GM23338 (cell line): ENCODE results near the gene OR5T3. TPM values are rescaled to one million over a fixed set of nuclear protein-coding genes. Genes with fewer than 3 reads are reported as not detected.
"Not testable (repeated sequence)": the region's sequence is repeated elsewhere in the genome, so short reads cannot be mapped to it uniquely, and the experiment has no call there.

Source experiments
- ATAC-seq: fragments of 200-7000 bp; cut with Tn5 transposase; 3 replicates; pipeline ENCODE4 v1.9.1; 2020
- DNase-seq: peaks from one replicate; pipeline ENCODE4 v3.0.0-alpha.2; 2015; ENCODE audit warnings: low spot score
- H2AFZ ChIP-seq: fragments of 200-600 bp; sonication (generic); 2 replicates; pipeline ENCODE4 v1.8.0; 2016; ENCODE audit warnings: antibody characterized with exemption, mild to moderate bottlenecking, moderate library complexity
- H3F3A ChIP-seq: fragments of 200-600 bp; sonication (generic); replicated peaks from 2 replicates; pipeline ENCODE4 v1.8.0; 2017; ENCODE audit warnings: antibody characterized with exemption, mixed run types, low read depth
- H3K27ac ChIP-seq: fragments of 200-600 bp; sonication (generic); 2 replicates; pipeline ENCODE4 v1.6.1; 2016; ENCODE audit warnings: low read depth
- H3K27me3 ChIP-seq: fragments of 200-600 bp; sonication (generic); 2 replicates; pipeline ENCODE4 v1.8.0; 2016; ENCODE audit warnings: mild to moderate bottlenecking, mixed run types, moderate library complexity; ENCODE audit not compliant: insufficient read depth
- H3K36me3 ChIP-seq: fragments of 200-600 bp; sonication (generic); 2 replicates; pipeline ENCODE4 v1.8.0; 2016; ENCODE audit warnings: mild to moderate bottlenecking; ENCODE audit not compliant: insufficient read depth
- H3K4me1 ChIP-seq: fragments of 200-600 bp; sonication (generic); 2 replicates; pipeline ENCODE4 v1.8.0; 2016; ENCODE audit warnings: mild to moderate bottlenecking, moderate library complexity; ENCODE audit not compliant: insufficient read depth
- H3K4me2 ChIP-seq: fragments of 200-600 bp; sonication (generic); 2 replicates; pipeline ENCODE4 v1.7.1; 2017; ENCODE audit warnings: mixed run types
- H3K4me3 ChIP-seq: fragments of 200-600 bp; sonication (generic); 2 replicates; pipeline ENCODE4 v1.6.1; 2016; ENCODE audit warnings: mixed run types
- H3K79me2 ChIP-seq: fragments of 200-600 bp; sonication (generic); replicated peaks from 2 replicates; pipeline ENCODE4 v1.8.0; 2017; ENCODE audit warnings: mild to moderate bottlenecking; ENCODE audit not compliant: insufficient read depth
- H3K9me2 ChIP-seq: fragments of 200-600 bp; sonication (generic); 2 replicates; pipeline ENCODE4 v1.8.0; 2017; ENCODE audit not compliant: insufficient read depth
- H4K20me1 ChIP-seq: fragments of 200-600 bp; sonication (generic); replicated peaks from 2 replicates; pipeline ENCODE4 v1.8.0; 2017; ENCODE audit warnings: mild to moderate bottlenecking; ENCODE audit not compliant: insufficient read depth
- H3K27ac Mint-ChIP-seq: 2 replicates; pipeline ENCODE4 v1.8.0; 2020; ENCODE audit warnings: inconsistent platforms, mild to moderate bottlenecking, moderate library complexity, mixed read lengths
- H3K27me3 Mint-ChIP-seq: 3 replicates; pipeline ENCODE4 v1.8.0; 2022; ENCODE audit warnings: low read depth, mild to moderate bottlenecking, moderate library complexity, mixed read lengths, inconsistent platforms; ENCODE audit not compliant: insufficient read depth, poor library complexity
- H3K36me3 Mint-ChIP-seq: 3 replicates; pipeline ENCODE4 v1.8.0; 2021; ENCODE audit warnings: low read depth, mild to moderate bottlenecking, inconsistent platforms, moderate library complexity, mixed read lengths
- H3K4me1 Mint-ChIP-seq: 3 replicates; pipeline ENCODE4 v1.8.0; 2020; ENCODE audit warnings: mild to moderate bottlenecking, inconsistent platforms, mixed read lengths
- H3K4me3 Mint-ChIP-seq: 3 replicates; pipeline ENCODE4 v1.8.0; 2021; ENCODE audit warnings: moderate library complexity, mild to moderate bottlenecking, inconsistent platforms, mixed read lengths
- H3K9me3 Mint-ChIP-seq: 3 replicates; pipeline ENCODE4 v1.8.0; 2020; ENCODE audit warnings: moderate library complexity, mild to moderate bottlenecking, inconsistent platforms, mixed read lengths
- CREB1 ChIP-seq: fragments of 250-450 bp; sonication (Bioruptor Pico); IDR thresholded peaks from 2 replicates; pipeline ENCODE4 v1.5.0; 2020; ENCODE audit warnings: low read depth, mild to moderate bottlenecking, moderate library complexity
- EZH2phosphoT487 ChIP-seq: fragments of 200-600 bp; sonication (generic); IDR thresholded peaks from one replicate; pipeline ENCODE4 v1.8.1; 2018; ENCODE audit warnings: antibody characterized with exemption; ENCODE audit not compliant: unreplicated experiment
- REST ChIP-seq: IDR thresholded peaks from one replicate; pipeline ENCODE4 v1.6.1; 2018; ENCODE audit warnings: antibody characterized with exemption; ENCODE audit not compliant: unreplicated experiment
- STAT1 ChIP-seq: IDR thresholded peaks from one replicate; pipeline ENCODE4 v1.6.1; 2016; ENCODE audit warnings: antibody characterized with exemption; ENCODE audit not compliant: unreplicated experiment
- ZNF114 ChIP-seq: fragments of 250-450 bp; sonication (Bioruptor Pico); IDR thresholded peaks from 2 replicates; pipeline ENCODE4 v1.5.0; 2020; ENCODE audit warnings: mild to moderate bottlenecking, moderate library complexity
- ZNF462 ChIP-seq: fragments of 250-450 bp; sonication (Bioruptor Pico); IDR thresholded peaks from 2 replicates; pipeline ENCODE4 v1.5.0; 2020; ENCODE audit warnings: mild to moderate bottlenecking, moderate library complexity
- polyA plus RNA-seq: library from polyadenylated mRNA; unstranded; fragments of >200 nt; fragmentation: Nextera tagmentation; extraction: Ambion mirVana; gene quantifications from 2 replicates; pipeline ENCODE4 v1.2.1, GENCODE V29; 2016
- total RNA-seq: library from RNA; depleted of rRNA; stranded (reverse); fragments of >200 nt; shearing (Covaris generic); gene quantifications from 2 replicates; pipeline ENCODE4 v1.2.3, GENCODE V29; 2014

OR5T3 gene
- total and polyA plus RNA-seq, 2 experiments from 2014 or later, result not detected

- ATAC-seq (no peak), DNase-seq (no peak)
- no peak overlapping the region for H3K27ac ChIP-seq
- no peaks in the 10 kb centered on the region for H3K79me2 ChIP-seq
- H3F3A ChIP-seq, result no peaks in the 10 kb centered on the region
- no peak overlapping the region for H3K4me3 ChIP-seq
- no peak for TF ChIP-seq ZNF114
- no peak for TF ChIP-seq EZH2phosphoT487
- Mint-ChIP-seq H3K4me1 (no peaks in the 10 kb centered on the region), H3K4me3 (no peak overlapping the region), H3K9me3 (peaks cover 34% of the 10 kb centered on the region), H3K27me3 (no peaks in the 10 kb centered on the region), H3K27ac (no peak overlapping the region), H3K36me3 (peaks cover 20% of the 10 kb centered on the region)
- H3K4me2 ChIP-seq, result no peak overlapping the region
- H3K9me2 ChIP-seq, result no peaks in the 10 kb centered on the region; the same call in none of the 2 replicates
- no peak overlapping the region for H2AFZ ChIP-seq
- H4K20me1 ChIP-seq, result no peaks in the 10 kb centered on the region
- H3K27me3 ChIP-seq, result no peaks in the 10 kb centered on the region
- H3K36me3 ChIP-seq, result no peaks in the 10 kb centered on the region
- H3K4me1 ChIP-seq, result no peaks in the 10 kb centered on the region
Observed at GRCh38 chr11:56214537-56214936, 37.5 kb upstream of the OR5T3 start.

- H2AFZ ChIP-seq, result 0 out of 2 replicates have a peak overlapping the region, but pooled peaks have one; percentile 63
- not testable (repeated sequence) for H3K4me1 ChIP-seq, H3K36me3 ChIP-seq, H3F3A ChIP-seq, H3K27me3 Mint-ChIP-seq, H3K4me3 Mint-ChIP-seq, ATAC-seq, H3K9me2 ChIP-seq, H3K4me1 Mint-ChIP-seq, H3K27ac ChIP-seq, H3K27me3 ChIP-seq, H3K27ac Mint-ChIP-seq, H3K79me2 ChIP-seq, H4K20me1 ChIP-seq, H3K4me2 ChIP-seq, H3K4me3 ChIP-seq
- peak; percentile 5 for DNase-seq
- Mint-ChIP-seq H3K9me3 (peaks cover 66% of the 10 kb centered on the region), H3K36me3 (peaks cover 28% of the 10 kb centered on the region)
Observed at GRCh38 chr11:56219735-56220134, 32.3 kb upstream of the OR5T3 start.

GRCh38 chr11:56234155-56234554 lies 17.9 kb upstream of the OR5T3 start, which contains the start of gene OR5T2:
TSS of gene OR5T2 (minus strand) at chr11:56234255. CDS start at chr11:56233062, 1,193 bp downstream.
- Mint-ChIP-seq H3K27me3 (no peaks in the 10 kb centered on the region), H3K9me3 (peaks cover 4% of the 10 kb centered on the region; the same call in 2 of the 3 replicates), H3K4me1 (no peaks in the 10 kb centered on the region), H3K4me3 (no peak within 1 kb of the TSS), H3K36me3 (no peaks in the 10 kb centered on the region), H3K27ac (no peak within 1 kb of the TSS)
- H3K9me2 ChIP-seq, result peaks cover 6% of the 10 kb centered on the region; the same call in 1 of the 2 replicates
- no peak for ATAC-seq
- H3K79me2 ChIP-seq, result no peaks in the 10 kb centered on the region
- H3K36me3 ChIP-seq, result no peaks in the 10 kb centered on the region
- H3K4me3 ChIP-seq, result no peak within 1 kb of the TSS
- H3K4me2 ChIP-seq, result no peak within 1 kb of the TSS
- DNase-seq, result no peak
- H3K27ac ChIP-seq, result no peak within 1 kb of the TSS
- H3K4me1 ChIP-seq, result no peaks in the 10 kb centered on the region
- H4K20me1 ChIP-seq, result no peaks in the 10 kb centered on the region
- H3F3A ChIP-seq, result no peaks in the 10 kb centered on the region
- no peak within 1 kb of the TSS for H2AFZ ChIP-seq
- TF ChIP-seq REST, result no peak
- no peak for TF ChIP-seq STAT1
- TF ChIP-seq CREB1 (CRISPR knock-in tag), result no peak
- no peak for TF ChIP-seq ZNF462 (CRISPR knock-in tag)
- H3K27me3 ChIP-seq, result no peaks in the 10 kb centered on the region
